H1 (cell line): ENCODE results near the gene NOC2L. TPM values are rescaled to one million over a fixed set of nuclear protein-coding genes. Genes with fewer than 3 reads are reported as not detected.

Source experiments
- GABPA ChIP-seq: IDR thresholded peaks from 2 replicates; pipeline ENCODE4 v1.6.1; 2011; ENCODE audit warnings: mild to moderate bottlenecking, low read length, moderate library complexity, borderline replicate concordance; ENCODE audit not compliant: insufficient read depth
- polyA plus RNA-seq, 7 experiments: library from polyadenylated mRNA; depleted of rRNA in 3 of 7; stranded (reverse) in 5 of 7; unstranded in 2 of 7; fragments of >200 nt in 5 of 7; fragments of 200-250 nt in 2 of 7; gene quantifications; 1 replicate in 5 of 7; 2 replicates in 1 of 7; 4 replicates in 1 of 7; pipeline versions ENCODE4 v1.2.1 to v1.2.3, GENCODE V29; 2011 to 2013; ENCODE audit warnings: missing spikeins in 2 of 7, mixed read lengths in 2 of 7
- total RNA-seq: library from RNA; stranded (reverse); fragmentation: NEBNext Ultra II Directional; extraction: Animal tissue kit (Norgen Biotek cat#: 25700); gene quantifications from 2 replicates; pipeline ENCODE4 v1.2.1, GENCODE V29; 2021

The NOC2L gene
- total and polyA plus RNA-seq, 2 of the 8 experiments (the other 6 are each of a cell fraction or from before 2014, with no cell fraction given): 74.7 to 130 TPM

GRCh38 chr1:1006305-1007159 is 47.5 kb upstream of the NOC2L start (continued):
- no peak for TF ChIP-seq GABPA
